HUES64 (cell line): ENCODE results near the gene TBC1D2B.
"Not testable (repeated sequence)": the region's sequence is repeated elsewhere in the genome, so short reads cannot be mapped to it uniquely, and the experiment has no call there.

Experiments used
- H3K27ac ChIP-seq: 2 replicates; pipeline ENCODE4 v1.7.0; 2013; ENCODE audit warnings: low read depth, low read length, inconsistent platforms
- H3K27me3 ChIP-seq: 2 replicates; pipeline ENCODE4 v1.6.1; 2013; ENCODE audit warnings: mild to moderate bottlenecking, low read length; ENCODE audit not compliant: insufficient read depth
- H3K36me3 ChIP-seq: 2 replicates; pipeline ENCODE4 v1.6.1; 2013; ENCODE audit warnings: mild to moderate bottlenecking, low read length; ENCODE audit not compliant: insufficient read depth
- H3K4me1 ChIP-seq: 2 replicates; pipeline ENCODE4 v1.6.1; 2013; ENCODE audit warnings: mild to moderate bottlenecking, low read length, moderate library complexity; ENCODE audit not compliant: insufficient read depth
- H3K4me3 ChIP-seq: 2 replicates; pipeline ENCODE4 v1.5.1; 2013; ENCODE audit warnings: mild to moderate bottlenecking, low read length, moderate library complexity
- H3K9ac ChIP-seq: 2 replicates; pipeline ENCODE4 v1.6.1; 2013; ENCODE audit warnings: mild to moderate bottlenecking, low read depth, low read length
- H3K9me3 ChIP-seq: 2 replicates; pipeline ENCODE4 v1.6.1; 2013; ENCODE audit warnings: low read depth, low read length; ENCODE audit not compliant: insufficient read depth
- WGBS: fragments of 150-250, 120-280 bp; methylation state at CpG from one replicate; pipeline ENCODE4 v1.1.7; 2013; ENCODE audit warnings: missing lambda C conversion rate; 5-methylcytosine and 5-hydroxymethylcytosine counted together

TBC1D2B gene

DNA sequence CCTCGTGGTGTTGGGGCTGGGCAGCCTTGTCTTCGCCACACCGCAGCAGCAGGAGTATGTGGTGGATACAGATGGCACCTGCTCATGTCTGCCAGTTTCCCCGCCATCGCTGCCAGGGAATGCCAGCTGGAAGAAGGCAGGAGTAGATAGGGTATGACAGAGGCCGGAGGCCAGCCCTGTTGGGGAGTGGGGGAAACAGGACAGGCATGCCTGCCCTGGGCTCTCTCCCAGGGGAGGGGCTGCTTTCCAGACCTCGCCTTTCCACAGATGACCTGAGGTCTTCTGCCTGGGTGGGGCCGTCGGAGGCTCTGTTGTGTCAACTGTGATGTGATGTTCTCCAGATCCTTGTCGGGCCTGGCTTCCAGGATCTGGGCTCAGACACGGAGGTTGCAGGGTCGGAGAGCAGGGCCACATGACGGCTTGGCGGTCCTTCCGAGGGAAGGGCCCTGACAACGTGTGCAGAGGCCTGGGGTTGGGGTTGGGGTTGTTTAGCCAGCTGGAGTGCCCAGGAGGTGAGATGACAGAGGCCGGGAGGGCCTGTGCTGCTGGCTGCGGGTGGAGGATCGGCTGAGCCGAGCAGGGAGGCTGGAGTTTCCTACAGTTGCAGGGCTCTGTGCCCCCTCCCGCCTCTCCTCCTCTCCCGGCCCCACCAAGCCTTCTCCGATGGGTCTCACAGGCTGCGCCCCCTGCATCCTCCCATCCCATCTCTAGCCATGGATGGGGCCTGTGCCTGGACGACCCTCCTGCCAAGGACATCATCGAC, 102.0 kb downstream of the TBC1D2B start:
- Histone ChIP-seq H3K27ac (no peak overlapping the region), H3K27me3 (no peaks in the 10 kb centered on the region), H3K9ac (no peak overlapping the region), H3K9me3 (no peaks in the 10 kb centered on the region), H3K4me1 (no peaks in the 10 kb centered on the region), H3K4me3 (no peak overlapping the region), H3K36me3 (no peaks in the 10 kb centered on the region)
- 94% methylated on average over 26 of the region's 26 CpGs for WGBS

DNA sequence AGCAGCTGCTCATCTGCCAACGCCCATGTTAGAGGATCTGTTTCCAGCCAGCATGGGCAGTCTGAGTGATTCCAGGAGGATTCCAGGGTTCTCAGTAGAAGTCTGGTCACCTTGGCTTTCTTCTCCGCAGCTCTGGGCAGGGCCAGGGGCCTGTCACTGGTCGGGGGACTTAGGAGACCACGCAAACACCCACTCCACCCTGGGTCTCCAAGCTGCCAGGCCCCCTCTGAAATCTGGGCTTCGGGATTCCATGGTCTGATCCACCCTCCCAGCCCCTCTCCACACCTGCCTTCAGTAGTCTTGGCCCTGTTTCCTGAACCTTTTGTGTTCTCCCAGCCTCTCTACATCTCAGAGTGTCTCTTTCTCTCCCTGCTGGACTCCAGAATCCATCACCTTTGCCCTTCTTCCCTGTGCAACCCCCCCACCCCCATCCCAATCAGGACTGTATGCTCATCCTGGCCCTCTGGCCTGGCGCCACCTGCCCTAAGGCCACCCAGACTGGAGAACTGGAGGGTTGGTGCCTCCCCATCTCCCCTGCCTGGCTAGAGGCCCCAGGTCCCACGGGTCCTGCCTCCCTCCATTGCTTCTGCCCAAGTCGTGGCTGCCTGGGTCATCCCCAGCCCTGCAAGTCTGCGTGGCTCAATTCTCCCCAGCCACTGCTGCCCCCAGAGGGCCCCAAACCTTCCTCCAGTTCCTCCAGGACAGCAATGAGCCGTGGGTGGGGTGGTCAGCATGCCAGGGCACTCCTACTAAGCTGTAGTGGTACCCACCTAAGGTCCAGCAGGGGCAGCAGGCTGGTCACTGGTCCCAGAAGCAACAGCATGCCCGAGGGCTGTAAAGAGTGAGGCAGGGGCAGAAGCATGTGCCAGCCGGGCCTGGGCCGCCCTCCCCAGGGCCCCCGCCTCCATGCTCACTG, 102.8 kb downstream of the TBC1D2B start:
- H3K9ac ChIP-seq = no peak overlapping the region
- H3K36me3 ChIP-seq = no peaks in the 10 kb centered on the region
- 85% methylated on average over 14 of the region's 14 CpGs for WGBS
- no peaks in the 10 kb centered on the region for H3K27me3 ChIP-seq
- no peaks in the 10 kb centered on the region for H3K9me3 ChIP-seq
- H3K27ac ChIP-seq = no peak overlapping the region
- no peaks in the 10 kb centered on the region for H3K4me1 ChIP-seq
- no peak overlapping the region for H3K4me3 ChIP-seq

DNA sequence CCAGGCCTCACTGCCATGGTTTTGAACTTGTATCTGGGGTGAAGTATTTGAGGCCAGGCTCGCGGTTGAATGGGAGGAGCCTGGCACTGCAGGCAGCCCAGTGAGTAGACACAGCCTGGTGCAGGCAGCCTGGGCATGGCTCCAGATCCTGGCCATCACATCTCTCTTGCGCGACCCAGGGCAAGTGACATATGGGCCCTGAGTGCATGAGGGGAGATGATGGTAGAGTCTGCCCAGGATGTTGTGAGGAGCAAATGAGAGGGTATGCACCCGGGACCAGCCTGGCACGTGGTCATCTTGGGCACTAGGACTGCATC, 103.5 kb downstream of the TBC1D2B start:
- H3K27me3 ChIP-seq = no peaks in the 10 kb centered on the region
- H3K9ac ChIP-seq = no peak overlapping the region
- no peak overlapping the region for H3K27ac ChIP-seq
- H3K4me3 ChIP-seq = no peak overlapping the region
- no peaks in the 10 kb centered on the region for H3K36me3 ChIP-seq
- WGBS = 91% methylated on average over 6 of the region's 6 CpGs
- no peaks in the 10 kb centered on the region for H3K9me3 ChIP-seq
- no peaks in the 10 kb centered on the region for H3K4me1 ChIP-seq

DNA sequence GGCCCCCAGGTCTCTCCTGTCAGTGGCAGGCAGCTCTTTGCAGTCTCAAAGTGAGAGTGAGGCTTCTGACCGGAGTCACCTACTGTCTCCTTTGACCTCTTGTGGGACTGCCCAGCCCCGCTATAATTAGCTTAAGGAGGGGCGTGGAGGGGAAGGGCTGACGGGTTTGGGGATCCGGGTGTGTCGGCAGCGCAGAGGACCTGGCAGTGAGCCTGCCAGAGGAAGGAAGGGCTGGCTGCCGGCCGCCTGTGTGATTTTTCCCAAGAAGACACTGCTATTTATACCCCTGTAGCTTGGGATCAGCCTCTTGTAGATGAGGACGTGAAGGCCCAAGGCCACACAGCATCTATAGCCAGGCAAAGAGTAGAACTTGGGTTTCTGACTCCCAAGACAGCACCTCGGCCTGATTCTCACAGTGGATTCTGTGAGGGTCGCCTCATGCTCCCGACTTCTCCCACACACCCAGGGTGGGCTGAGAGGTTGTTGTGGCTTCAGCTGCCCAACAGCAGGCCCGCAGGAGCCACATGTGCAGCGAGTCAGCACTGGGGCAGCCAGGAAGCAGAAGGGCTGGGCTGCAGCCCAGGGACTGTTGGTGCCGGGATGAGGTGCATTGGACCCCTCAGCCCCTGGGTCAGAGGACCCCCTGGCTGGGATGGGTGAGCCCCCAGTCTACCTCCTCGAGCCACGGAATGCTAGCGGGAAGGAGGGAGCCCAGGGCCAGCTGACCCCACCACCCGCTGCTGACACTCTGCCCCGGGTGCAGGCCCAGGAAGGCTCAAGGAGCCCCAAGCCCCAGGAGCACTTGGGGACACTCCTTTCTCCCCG, 104.0 kb downstream of the TBC1D2B start:
- H3K4me1 ChIP-seq, H3K9me3 ChIP-seq, H3K27ac ChIP-seq, H3K9ac ChIP-seq, H3K27me3 ChIP-seq, H3K36me3 ChIP-seq, H3K4me3 ChIP-seq: not testable (repeated sequence)
- WGBS = 92% methylated on average over 8 of the region's 22 CpGs

DNA sequence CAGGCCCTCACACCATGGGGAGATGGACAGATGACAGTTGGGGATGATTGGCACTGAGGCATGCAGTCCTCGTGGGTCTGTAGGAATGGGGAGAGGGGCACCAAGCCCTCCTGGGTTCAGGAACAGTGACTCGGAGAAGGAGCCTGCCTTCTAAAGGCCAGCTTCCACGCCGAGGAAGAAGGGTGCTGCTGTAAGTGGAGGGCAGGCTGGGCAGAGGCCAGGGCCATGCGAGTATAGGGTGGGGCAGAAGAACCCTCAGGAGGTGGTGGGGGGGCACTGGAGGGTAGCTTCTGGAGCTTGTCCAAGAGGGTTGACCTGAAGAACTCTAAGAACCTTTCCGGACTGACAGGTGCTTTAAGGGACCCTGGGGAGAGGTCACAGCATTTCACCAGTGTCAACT, 104.8 kb downstream of the TBC1D2B start:
- H3K9me3 ChIP-seq, H3K36me3 ChIP-seq, H3K9ac ChIP-seq, H3K4me3 ChIP-seq, H3K27ac ChIP-seq, H3K27me3 ChIP-seq, H3K4me1 ChIP-seq: not testable (repeated sequence)
- WGBS = 89% methylated on average over 4 of the region's 6 CpGs

DNA sequence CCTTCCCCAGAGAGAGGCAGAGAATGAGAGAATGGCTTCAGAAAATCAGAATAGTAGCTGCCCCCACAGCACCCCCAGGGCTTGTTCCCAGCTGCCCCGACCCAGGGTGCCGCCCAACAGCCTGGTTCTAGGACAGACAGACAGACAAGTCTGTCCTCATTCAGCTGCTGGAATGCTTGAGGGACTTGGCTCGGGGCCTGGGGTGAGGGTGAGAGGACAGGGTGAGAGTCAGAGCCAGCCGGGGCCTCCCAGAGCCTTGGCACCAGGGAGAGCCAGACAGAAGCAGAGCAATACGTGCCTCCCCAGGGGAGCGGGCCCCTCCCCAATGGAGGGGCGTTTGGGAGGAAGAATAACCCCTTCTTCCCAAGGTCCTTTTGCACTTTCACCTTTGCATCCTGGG, 105.6 kb downstream of the TBC1D2B start:
- H3K4me3 ChIP-seq, H3K4me1 ChIP-seq, H3K36me3 ChIP-seq, H3K9ac ChIP-seq, H3K27me3 ChIP-seq, H3K9me3 ChIP-seq, H3K27ac ChIP-seq: not testable (repeated sequence)
- WGBS = 80% methylated on average over 7 of the region's 7 CpGs

DNA sequence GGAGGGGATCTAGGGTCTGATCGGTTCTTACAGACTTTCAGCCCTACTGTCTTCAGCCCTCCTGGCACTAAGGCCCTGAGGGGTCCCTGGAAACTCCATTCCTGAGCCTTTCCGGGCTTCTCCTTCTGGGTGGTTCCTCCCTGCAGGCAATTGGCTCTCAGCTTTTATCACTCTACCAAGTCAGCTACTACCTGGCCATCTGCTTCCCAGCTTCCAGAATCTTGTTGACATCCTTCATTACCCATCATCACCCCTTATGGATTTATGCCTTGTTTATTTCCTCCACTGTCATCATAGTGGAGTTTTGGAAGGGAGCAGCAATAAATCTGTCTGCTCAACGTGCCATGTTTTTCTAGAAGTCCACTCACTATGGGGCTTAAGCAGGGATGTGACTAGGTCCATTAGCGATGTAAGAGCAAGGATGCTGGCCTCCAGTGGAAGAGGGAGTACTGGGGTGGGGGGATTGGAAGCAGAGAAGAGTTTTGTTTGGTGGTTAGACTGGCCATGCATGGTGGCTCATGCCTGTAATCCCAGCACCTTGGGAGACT, 106.6 kb downstream of the TBC1D2B start:
- not testable (repeated sequence) for H3K4me3 ChIP-seq, H3K4me1 ChIP-seq

DNA sequence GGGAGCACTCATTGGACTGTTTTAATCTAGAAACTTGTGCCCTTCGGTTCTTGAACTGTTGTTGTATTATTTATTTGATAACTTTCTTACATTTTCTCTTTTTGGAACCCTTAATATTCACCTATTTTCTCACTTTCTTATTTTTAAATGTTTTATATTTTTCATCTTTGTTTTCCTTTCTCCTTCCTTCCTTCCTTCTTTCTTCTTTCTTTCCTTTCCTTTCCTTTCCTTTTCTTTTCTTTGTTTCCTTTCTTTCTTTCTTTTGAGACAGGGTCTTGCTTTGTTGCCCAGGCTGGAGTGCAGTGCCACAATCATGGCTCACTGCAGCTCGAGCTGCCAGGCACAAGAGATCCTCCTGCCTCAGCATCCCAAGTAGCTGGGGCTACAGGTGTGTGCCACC, 108.5 kb downstream of the TBC1D2B start:
- no peaks in the 10 kb centered on the region for H3K36me3 ChIP-seq
- WGBS = 92% methylated on average over 2 of the region's 2 CpGs
- no peaks in the 10 kb centered on the region for H3K9me3 ChIP-seq
- no peaks in the 10 kb centered on the region for H3K4me1 ChIP-seq
- no peak overlapping the region for H3K27ac ChIP-seq
- H3K27me3 ChIP-seq = no peaks in the 10 kb centered on the region
- no peak overlapping the region for H3K9ac ChIP-seq
- no peak overlapping the region for H3K4me3 ChIP-seq

More for the DNA sequence above, 106.6 kb downstream of the TBC1D2B start:
- H3K27ac ChIP-seq, H3K9me3 ChIP-seq, H3K36me3 ChIP-seq, H3K27me3 ChIP-seq, H3K9ac ChIP-seq: not testable (repeated sequence)
- WGBS = 98% methylated on average over 2 of the region's 4 CpGs

DNA sequence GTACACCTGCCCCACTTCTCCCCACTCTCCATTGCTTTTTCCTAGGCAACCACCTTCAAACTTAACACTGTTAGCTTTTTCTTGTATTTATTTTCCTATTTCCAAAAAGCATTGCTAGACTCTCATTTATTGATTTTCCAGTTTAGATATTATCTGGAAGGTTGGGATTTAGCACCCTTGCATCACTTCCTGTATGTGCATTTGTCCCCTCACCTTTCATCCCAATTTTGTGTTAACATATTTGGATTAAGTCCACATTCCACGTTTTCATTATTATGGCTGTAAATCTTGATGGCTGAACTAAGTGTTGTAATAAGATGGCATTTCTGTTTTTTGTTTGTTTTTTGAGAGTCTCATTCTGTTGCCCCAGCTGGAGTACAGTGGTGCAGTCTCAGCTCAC, 109.7 kb downstream of the TBC1D2B start:
- H3K27me3 ChIP-seq = no peaks in the 10 kb centered on the region
- H3K9ac ChIP-seq = no peak overlapping the region
- 96% methylated on average over 1 of the region's 1 CpG for WGBS
- H3K4me1 ChIP-seq = no peaks in the 10 kb centered on the region
- no peak overlapping the region for H3K27ac ChIP-seq
- no peaks in the 10 kb centered on the region for H3K9me3 ChIP-seq
- H3K4me3 ChIP-seq = no peak overlapping the region
- no peaks in the 10 kb centered on the region for H3K36me3 ChIP-seq

DNA sequence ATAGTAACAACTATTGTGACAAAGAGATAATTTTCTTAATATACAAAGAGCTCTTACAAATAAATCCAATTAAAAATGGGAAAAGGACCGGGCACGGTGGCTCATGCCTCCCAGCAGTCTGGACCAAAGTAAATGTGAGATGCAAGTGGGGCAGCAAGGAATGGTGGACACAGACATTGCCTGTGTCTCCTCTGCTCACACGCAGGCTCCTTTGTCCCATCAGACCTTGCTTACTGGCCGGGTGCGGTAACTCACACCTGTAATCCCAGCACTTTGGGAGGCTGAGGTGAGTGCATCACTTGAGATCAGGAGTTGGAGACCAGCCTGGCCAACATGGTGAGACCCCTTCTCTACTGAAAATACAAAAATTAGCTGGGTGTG, 110.3 kb downstream of the TBC1D2B start:
- H3K36me3 ChIP-seq, H3K4me3 ChIP-seq, H3K9ac ChIP-seq, H3K27ac ChIP-seq, H3K27me3 ChIP-seq, H3K4me1 ChIP-seq, H3K9me3 ChIP-seq: not testable (repeated sequence)
- 83% methylated on average over 5 of the region's 5 CpGs for WGBS
